ENCODE data around the gene LKAAEAR1. TPM values are rescaled to one million over a fixed set of nuclear protein-coding genes. Genes with fewer than 3 reads are reported as not detected.

The LKAAEAR1 gene
- total and polyA plus RNA-seq, 2 of the 13 experiments (the other 11 are each of a cell fraction or from before 2014, with no cell fraction given): not detected

- no peak for TF ChIP-seq AHDC1 (CRISPR knock-in tag; IDR thresholded peaks at IDR 0.05; ENCODE audit: borderline replicate concordance)
- peak; percentile 35; the same call in 1 of the 2 replicates for TF ChIP-seq DMAP1 (CRISPR knock-in tag; IDR thresholded peaks at IDR 0.05)
- TF ChIP-seq ZNF10 (CRISPR knock-in tag; IDR thresholded peaks at IDR 0.05; ENCODE audit: borderline replicate concordance, low read depth): no peak
- no peak for TF ChIP-seq CREB3 (CRISPR knock-in tag; IDR thresholded peaks at IDR 0.05)
- no peak for TF ChIP-seq ZNF543 (CRISPR knock-in tag; IDR thresholded peaks at IDR 0.05)
- TF ChIP-seq YEATS4 (CRISPR knock-in tag; IDR thresholded peaks at IDR 0.05; ENCODE audit: borderline replicate concordance): no peak; the same call in 1 of the 2 replicates
- no peak for TF ChIP-seq ZNF713 (CRISPR knock-in tag; IDR thresholded peaks at IDR 0.05)
- no peak for TF ChIP-seq TRIM22 (IDR thresholded peaks at IDR 0.05)
- TF ChIP-seq ZNF737 (CRISPR knock-in tag; IDR thresholded peaks at IDR 0.05; ENCODE audit: borderline replicate concordance): no peak
- TF ChIP-seq ZFP36 (IDR thresholded peaks at IDR 0.05; ENCODE audit: borderline replicate concordance, low read depth, low read length, partially characterized antibody): no peak
- no peak for TF ChIP-seq SIX1 (CRISPR knock-in tag; IDR thresholded peaks at IDR 0.05; ENCODE audit: borderline replicate concordance)
- TF ChIP-seq FOXA3 (CRISPR knock-in tag; IDR thresholded peaks at IDR 0.05): no peak
- no peak for TF ChIP-seq CREB1 (IDR thresholded peaks at IDR 0.05)
- no peak for TF ChIP-seq CREB1 (CRISPR knock-in tag; IDR thresholded peaks at IDR 0.05)
- no peak for TF ChIP-seq ZNF570 (CRISPR knock-in tag; IDR thresholded peaks at IDR 0.05; ENCODE audit: borderline replicate concordance)
- no peak for TF ChIP-seq ZNF335 (CRISPR knock-in tag; IDR thresholded peaks at IDR 0.05)
- TF ChIP-seq ZNF276 (CRISPR knock-in tag; IDR thresholded peaks at IDR 0.05; ENCODE audit: low read depth): no peak
- TF ChIP-seq SMARCC2 (IDR thresholded peaks at IDR 0.05): no peak
- TF ChIP-seq ATAD3A (CRISPR knock-in tag; IDR thresholded peaks at IDR 0.05): no peak
- no peak for TF ChIP-seq TOE1 (CRISPR knock-in tag; IDR thresholded peaks at IDR 0.05)
- TF ChIP-seq SP2 (CRISPR knock-in tag; IDR thresholded peaks at IDR 0.05): no peak
- no peak for TF ChIP-seq CBFB (CRISPR knock-in tag; IDR thresholded peaks at IDR 0.05)
These were observed 34.9 kb downstream of the LKAAEAR1 start, which contains the start of gene SOX18 (continued) for GRCh38 chr20:64049060-64049877.

Data from HepG2 (cell line).